HEK293 (cell line): ENCODE results near the gene CNTFR.

Experiments
- CTCF ChIA-PET: fragments of 350-600 bp; formaldehyde crosslinking; extraction: SDS; loops from one replicate; lab custom pipeline; 2021; ENCODE audit warnings: antibody characterized with exemption; lab: Yijun Ruan, JAX
- POLR2A ChIA-PET: fragments of 300-600 bp; formaldehyde crosslinking; extraction: SDS; loops from one replicate; lab custom pipeline; 2020; ENCODE audit warnings: antibody characterized with exemption, inconsistent platforms; lab: Yijun Ruan, JAX
- H3K27ac ChIP-seq: fragments of 200-500 bp; sonication (Bioruptor generic); 2 replicates; pipeline ENCODE4 v1.5.1; 2014; ENCODE audit warnings: low read depth, low read length, control low read depth, inconsistent platforms; ENCODE audit errors: extremely low read depth
- H3K36me3 ChIP-seq, 2 experiments: fragments of 200-500 bp in 1 of 2; sonication (Bioruptor generic) in 1 of 2; 1 replicate in 1 of 2; 2 replicates in 1 of 2; pipeline ENCODE4 v1.5.1; 2014 to 2017; ENCODE audit warnings: inconsistent platforms in 2 of 2, low read length in 2 of 2; ENCODE audit not compliant: control insufficient read depth in 2 of 2, insufficient read depth in 1 of 2
- H3K4me1 ChIP-seq: fragments of 200-500 bp; sonication (Bioruptor generic); 2 replicates; pipeline ENCODE4 v1.5.1; 2014; ENCODE audit warnings: mild to moderate bottlenecking, low read length, inconsistent platforms; ENCODE audit not compliant: control insufficient read depth, insufficient read depth
- H3K4me3 ChIP-seq: 2 replicates; pipeline ENCODE4 v1.5.1; 2011; ENCODE audit warnings: low read depth, mild to moderate bottlenecking, control low read depth, low read length, moderate library complexity
- H3K9me3 ChIP-seq: fragments of 200-500 bp; sonication (Bioruptor generic); 2 replicates; pipeline ENCODE4 v1.5.1; 2014; ENCODE audit warnings: low read depth, low read length, inconsistent platforms; ENCODE audit not compliant: control insufficient read depth, insufficient read depth
- FEZF1 ChIP-seq: fragments of 450-650 bp; formaldehyde crosslinking; IDR thresholded peaks from 2 replicates; pipeline ENCODE4 v1.5.1; 2016; ENCODE audit warnings: missing biosample characterization, missing genetic modification characterization
- KLF16 ChIP-seq: fragments of 450-650 bp; formaldehyde crosslinking; IDR thresholded peaks from 2 replicates; pipeline ENCODE4 v1.5.1; 2017; ENCODE audit warnings: missing biosample characterization, missing genetic modification characterization
- KLF8 ChIP-seq: fragments of 450-650 bp; formaldehyde crosslinking; IDR thresholded peaks from 2 replicates; pipeline ENCODE4 v1.5.1; 2016; ENCODE audit warnings: missing biosample characterization, missing genetic modification characterization
- SCRT1 ChIP-seq: fragments of 450-650 bp; formaldehyde crosslinking; IDR thresholded peaks from 2 replicates; pipeline ENCODE4 v1.5.1; 2016; ENCODE audit warnings: missing biosample characterization, missing genetic modification characterization, borderline replicate concordance
- SCRT2 ChIP-seq: fragments of 450-650 bp; formaldehyde crosslinking; IDR thresholded peaks from 2 replicates; pipeline ENCODE4 v1.5.1; 2016; ENCODE audit warnings: missing biosample characterization, missing genetic modification characterization
- SETDB1 ChIP-seq: IDR thresholded peaks from one replicate; pipeline ENCODE4 v1.6.1; 2017; ENCODE audit warnings: mild to moderate bottlenecking, low read length, moderate library complexity, mixed read lengths; ENCODE audit not compliant: insufficient read length
- ZBTB17 ChIP-seq: fragments of 450-650 bp; formaldehyde crosslinking; IDR thresholded peaks from 2 replicates; pipeline ENCODE4 v1.5.1; 2016; ENCODE audit warnings: missing biosample characterization, missing genetic modification characterization
- ZNF146 ChIP-seq: fragments of 450-650 bp; formaldehyde crosslinking; IDR thresholded peaks from 2 replicates; pipeline ENCODE4 v1.5.1; 2016; ENCODE audit warnings: missing biosample characterization, missing genetic modification characterization
- ZNF184 ChIP-seq: fragments of 450-650 bp; IDR thresholded peaks from 2 replicates; pipeline ENCODE4 v1.5.1; 2018; ENCODE audit warnings: missing biosample characterization, mild to moderate bottlenecking, missing genetic modification characterization
- ZNF239 ChIP-seq: fragments of 450-650 bp; formaldehyde crosslinking; IDR thresholded peaks from 2 replicates; pipeline ENCODE4 v1.5.1; 2016; ENCODE audit warnings: missing biosample characterization, missing genetic modification characterization
- ZNF266 ChIP-seq: fragments of 450-650 bp; formaldehyde crosslinking; IDR thresholded peaks from 2 replicates; pipeline ENCODE4 v1.5.1; 2016; ENCODE audit warnings: missing biosample characterization, missing genetic modification characterization, low read depth
- ZNF341 ChIP-seq: fragments of 450-650 bp; formaldehyde crosslinking; IDR thresholded peaks from 2 replicates; pipeline ENCODE4; 2016; ENCODE audit warnings: low read depth, missing biosample characterization, missing genetic modification characterization
- ZNF391 ChIP-seq: fragments of 450-650 bp; formaldehyde crosslinking; IDR thresholded peaks from 2 replicates; pipeline ENCODE4 v1.5.1; 2016; ENCODE audit warnings: low read depth, missing biosample characterization, missing genetic modification characterization, borderline replicate concordance
- ZNF529 ChIP-seq: fragments of 450-650 bp; formaldehyde crosslinking; IDR thresholded peaks from 2 replicates; pipeline ENCODE4 v1.5.1; 2017; ENCODE audit warnings: missing genetic modification characterization, missing biosample characterization; ENCODE audit not compliant: insufficient replicate concordance
- ZNF623 ChIP-seq: fragments of 450-650 bp; formaldehyde crosslinking; IDR thresholded peaks from 2 replicates; pipeline ENCODE4 v1.5.1; 2016; ENCODE audit warnings: missing biosample characterization, missing genetic modification characterization
- ZNF707 ChIP-seq: fragments of 450-650 bp; formaldehyde crosslinking; IDR thresholded peaks from 2 replicates; pipeline ENCODE4 v1.5.1; 2016; ENCODE audit warnings: missing biosample characterization, missing genetic modification characterization
- ZNF837 ChIP-seq: fragments of 450-650 bp; formaldehyde crosslinking; IDR thresholded peaks from 2 replicates; pipeline ENCODE4 v1.5.1; 2016; ENCODE audit warnings: missing biosample characterization, missing genetic modification characterization
- TF ChIP-seq, protein P1 (sequence below): fragments of 450-650 bp; formaldehyde crosslinking; IDR thresholded peaks from 2 replicates; pipeline ENCODE4 v1.5.1; 2016; ENCODE audit warnings: missing biosample characterization, missing genetic modification characterization
- TF ChIP-seq, protein P2 (sequence below): fragments of 450-650 bp; formaldehyde crosslinking; IDR thresholded peaks from 2 replicates; pipeline ENCODE4 v1.5.1; 2016; ENCODE audit warnings: missing biosample characterization, missing genetic modification characterization
- TF ChIP-seq, protein P3 (sequence below): fragments of 450-650 bp; formaldehyde crosslinking; IDR thresholded peaks from 2 replicates; pipeline ENCODE4 v1.5.1; 2016; ENCODE audit warnings: missing biosample characterization, missing genetic modification characterization
- TF ChIP-seq, protein P4 (sequence below): fragments of 450-650 bp; formaldehyde crosslinking; IDR thresholded peaks from 2 replicates; pipeline ENCODE4 v1.5.1; 2016; ENCODE audit warnings: missing biosample characterization, missing genetic modification characterization

The CNTFR gene

DNA sequence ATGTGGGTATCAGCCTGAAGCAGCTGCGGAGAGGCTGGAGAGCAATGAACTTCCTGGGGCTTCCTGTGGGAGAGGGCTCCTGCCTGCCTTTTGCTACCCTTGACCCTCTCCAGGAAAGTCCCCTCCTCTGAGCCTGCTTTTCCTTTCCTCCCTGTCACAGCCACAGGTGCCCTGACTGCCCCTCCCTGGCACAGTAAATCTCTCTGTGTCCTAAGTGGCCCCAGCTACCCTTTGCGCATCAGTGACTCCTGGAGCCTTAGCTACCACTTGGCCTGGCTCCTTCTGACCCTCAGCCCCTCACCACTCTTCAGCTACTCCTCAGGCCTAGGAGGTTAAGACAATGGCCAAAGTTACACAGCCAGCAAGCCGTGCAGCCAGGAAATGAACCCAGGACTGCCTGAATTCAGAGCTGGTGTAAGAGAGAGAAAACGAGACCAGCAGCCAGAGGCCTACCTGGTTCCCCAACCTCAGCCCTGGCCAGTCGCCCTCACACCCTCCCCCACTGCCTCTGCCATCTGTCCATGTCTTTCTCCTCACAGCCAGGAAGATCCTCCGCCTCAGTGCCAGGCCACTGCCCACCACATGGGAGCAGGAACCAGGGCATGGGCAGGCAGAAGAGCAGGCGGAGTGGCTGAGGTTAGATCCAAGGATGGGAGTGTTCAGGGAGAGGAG lies 18.6 kb downstream of the CNTFR start:
- no peaks in the 10 kb centered on the region for H3K4me1 ChIP-seq
- POLR2A ChIA-PET, result interaction anchor here (0.5 kb wide), 1 partner anchor 158 kb away, joined by 3 read pairs; no protein-coding TSS in a partner anchor
- CTCF ChIA-PET, result interaction anchor here (0.7 to 3.7 kb wide), 4 partner anchors 8 to 690 kb away, joined by 3 to 26 read pairs (median 4); no protein-coding TSS in a partner anchor
- TF ChIP-seq SCRT2 (tag by site-specific recombination), result peak; percentile 69
- TF ChIP-seq ZNF146 (tag by site-specific recombination), result no peak
- TF ChIP-seq SCRT1, result peak; percentile 41; the same call in 1 of the 2 replicates
- TF ChIP-seq, all 188 proteins: peak for 2
- no peak overlapping the region for H3K27ac ChIP-seq
- no peaks in the 10 kb centered on the region for H3K9me3 ChIP-seq
- H3K36me3 ChIP-seq, result no peaks in the 10 kb centered on the region
- H3K4me3 ChIP-seq, result no peak overlapping the region

DNA sequence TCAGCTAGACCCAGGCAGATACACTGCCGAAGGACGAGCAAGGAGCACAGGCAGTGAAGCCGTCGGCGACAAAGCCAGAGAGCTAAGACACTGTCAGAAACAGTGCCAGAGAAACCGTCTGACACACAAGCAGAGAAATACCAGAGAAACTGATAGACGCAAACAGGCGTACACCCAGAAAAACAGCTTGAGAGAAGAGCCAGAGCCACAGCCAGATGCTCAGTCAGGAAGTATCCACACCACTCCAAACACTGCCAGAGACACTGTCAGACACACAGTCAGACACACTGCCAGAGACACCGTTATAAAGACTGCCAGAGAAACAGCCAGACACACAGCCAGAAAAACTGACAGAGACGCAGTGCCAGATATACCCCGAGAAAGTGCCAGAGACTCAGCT lies 19.1 kb downstream of the CNTFR start:
- Histone ChIP-seq H3K36me3 (no peaks in the 10 kb centered on the region), H3K4me3 (no peak overlapping the region), H3K9me3 (no peaks in the 10 kb centered on the region)
- POLR2A ChIA-PET, result no interaction called here
- TF ChIP-seq ZNF391 (tag by site-specific recombination) (no peak), ZNF341 (tag by site-specific recombination) (no peak), KLF8 (tag by site-specific recombination) (no peak), ZNF239 (tag by site-specific recombination) (no peak), ZNF623 (tag by site-specific recombination) (no peak), SETDB1 (no peak), FEZF1 (tag by site-specific recombination) (no peak), ZNF529 (tag by site-specific recombination) (no peak), ZBTB17 (tag by site-specific recombination) (no peak), ZNF707 (tag by site-specific recombination) (no peak), ZNF837 (no peak)
- TF ChIP-seq, protein P1, sequence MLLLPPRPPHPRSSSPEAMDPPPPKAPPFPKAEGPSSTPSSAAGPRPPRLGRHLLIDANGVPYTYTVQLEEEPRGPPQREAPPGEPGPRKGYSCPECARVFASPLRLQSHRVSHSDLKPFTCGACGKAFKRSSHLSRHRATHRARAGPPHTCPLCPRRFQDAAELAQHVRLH (tag by site-specific recombination), result no peak
- TF ChIP-seq, protein P2, sequence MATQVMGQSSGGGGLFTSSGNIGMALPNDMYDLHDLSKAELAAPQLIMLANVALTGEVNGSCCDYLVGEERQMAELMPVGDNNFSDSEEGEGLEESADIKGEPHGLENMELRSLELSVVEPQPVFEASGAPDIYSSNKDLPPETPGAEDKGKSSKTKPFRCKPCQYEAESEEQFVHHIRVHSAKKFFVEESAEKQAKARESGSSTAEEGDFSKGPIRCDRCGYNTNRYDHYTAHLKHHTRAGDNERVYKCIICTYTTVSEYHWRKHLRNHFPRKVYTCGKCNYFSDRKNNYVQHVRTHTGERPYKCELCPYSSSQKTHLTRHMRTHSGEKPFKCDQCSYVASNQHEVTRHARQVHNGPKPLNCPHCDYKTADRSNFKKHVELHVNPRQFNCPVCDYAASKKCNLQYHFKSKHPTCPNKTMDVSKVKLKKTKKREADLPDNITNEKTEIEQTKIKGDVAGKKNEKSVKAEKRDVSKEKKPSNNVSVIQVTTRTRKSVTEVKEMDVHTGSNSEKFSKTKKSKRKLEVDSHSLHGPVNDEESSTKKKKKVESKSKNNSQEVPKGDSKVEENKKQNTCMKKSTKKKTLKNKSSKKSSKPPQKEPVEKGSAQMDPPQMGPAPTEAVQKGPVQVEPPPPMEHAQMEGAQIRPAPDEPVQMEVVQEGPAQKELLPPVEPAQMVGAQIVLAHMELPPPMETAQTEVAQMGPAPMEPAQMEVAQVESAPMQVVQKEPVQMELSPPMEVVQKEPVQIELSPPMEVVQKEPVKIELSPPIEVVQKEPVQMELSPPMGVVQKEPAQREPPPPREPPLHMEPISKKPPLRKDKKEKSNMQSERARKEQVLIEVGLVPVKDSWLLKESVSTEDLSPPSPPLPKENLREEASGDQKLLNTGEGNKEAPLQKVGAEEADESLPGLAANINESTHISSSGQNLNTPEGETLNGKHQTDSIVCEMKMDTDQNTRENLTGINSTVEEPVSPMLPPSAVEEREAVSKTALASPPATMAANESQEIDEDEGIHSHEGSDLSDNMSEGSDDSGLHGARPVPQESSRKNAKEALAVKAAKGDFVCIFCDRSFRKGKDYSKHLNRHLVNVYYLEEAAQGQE (tag by site-specific recombination), result no peak
- TF ChIP-seq, protein P3, sequence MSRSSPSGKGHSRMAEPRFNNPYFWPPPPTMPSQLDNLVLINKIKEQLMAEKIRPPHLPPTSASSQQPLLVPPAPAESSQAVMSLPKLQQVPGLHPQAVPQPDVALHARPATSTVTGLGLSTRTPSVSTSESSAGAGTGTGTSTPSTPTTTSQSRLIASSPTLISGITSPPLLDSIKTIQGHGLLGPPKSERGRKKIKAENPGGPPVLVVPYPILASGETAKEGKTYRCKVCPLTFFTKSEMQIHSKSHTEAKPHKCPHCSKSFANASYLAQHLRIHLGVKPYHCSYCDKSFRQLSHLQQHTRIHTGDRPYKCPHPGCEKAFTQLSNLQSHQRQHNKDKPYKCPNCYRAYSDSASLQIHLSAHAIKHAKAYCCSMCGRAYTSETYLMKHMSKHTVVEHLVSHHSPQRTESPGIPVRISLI, result no peak
- TF ChIP-seq, all 188 proteins: peak for 0
- no peak overlapping the region for H3K27ac ChIP-seq
- CTCF ChIA-PET, result interaction anchor here (0.7 to 3.7 kb wide), 4 partner anchors 9 to 690 kb away, joined by 3 to 26 read pairs (median 4); no protein-coding TSS in a partner anchor
- H3K4me1 ChIP-seq, result no peaks in the 10 kb centered on the region

DNA sequence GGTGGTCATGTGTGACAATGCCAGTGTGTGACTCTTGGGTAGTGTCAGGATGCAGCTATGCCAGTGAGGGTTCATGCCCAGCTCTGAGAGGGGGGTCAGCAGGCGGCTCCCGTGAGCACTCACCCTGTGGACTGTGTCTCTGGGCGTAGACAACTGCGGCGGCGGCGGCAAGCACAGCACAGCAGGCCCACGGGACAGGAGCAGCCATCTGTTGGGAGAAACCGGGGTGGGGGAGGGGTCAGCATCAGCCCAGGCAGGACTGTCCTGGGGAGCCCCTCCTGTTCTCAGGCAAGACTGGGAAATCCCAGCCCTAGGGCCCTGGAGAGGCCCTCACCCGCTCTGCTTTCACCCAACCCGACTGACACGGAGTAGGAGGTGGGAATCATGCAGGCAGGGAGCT lies 20.8 kb downstream of the CNTFR start:
- no peaks in the 10 kb centered on the region for H3K4me1 ChIP-seq
- POLR2A ChIA-PET, result no interaction called here
- no peaks in the 10 kb centered on the region for H3K36me3 ChIP-seq
- no peaks in the 10 kb centered on the region for H3K9me3 ChIP-seq
- H3K4me3 ChIP-seq, result no peak overlapping the region
- TF ChIP-seq, protein P4, sequence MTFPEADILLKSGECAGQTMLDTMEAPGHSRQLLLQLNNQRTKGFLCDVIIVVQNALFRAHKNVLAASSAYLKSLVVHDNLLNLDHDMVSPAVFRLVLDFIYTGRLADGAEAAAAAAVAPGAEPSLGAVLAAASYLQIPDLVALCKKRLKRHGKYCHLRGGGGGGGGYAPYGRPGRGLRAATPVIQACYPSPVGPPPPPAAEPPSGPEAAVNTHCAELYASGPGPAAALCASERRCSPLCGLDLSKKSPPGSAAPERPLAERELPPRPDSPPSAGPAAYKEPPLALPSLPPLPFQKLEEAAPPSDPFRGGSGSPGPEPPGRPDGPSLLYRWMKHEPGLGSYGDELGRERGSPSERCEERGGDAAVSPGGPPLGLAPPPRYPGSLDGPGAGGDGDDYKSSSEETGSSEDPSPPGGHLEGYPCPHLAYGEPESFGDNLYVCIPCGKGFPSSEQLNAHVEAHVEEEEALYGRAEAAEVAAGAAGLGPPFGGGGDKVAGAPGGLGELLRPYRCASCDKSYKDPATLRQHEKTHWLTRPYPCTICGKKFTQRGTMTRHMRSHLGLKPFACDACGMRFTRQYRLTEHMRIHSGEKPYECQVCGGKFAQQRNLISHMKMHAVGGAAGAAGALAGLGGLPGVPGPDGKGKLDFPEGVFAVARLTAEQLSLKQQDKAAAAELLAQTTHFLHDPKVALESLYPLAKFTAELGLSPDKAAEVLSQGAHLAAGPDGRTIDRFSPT (tag by site-specific recombination), result no peak
- TF ChIP-seq ZNF184 (tag by site-specific recombination) (no peak), ZNF266 (no peak), KLF16 (tag by site-specific recombination) (no peak)
- H3K27ac ChIP-seq, result no peak overlapping the region
- CTCF ChIA-PET, result interaction anchor here (0.6 to 3.7 kb wide), 3 partner anchors 23 to 165 kb away, joined by 5 to 26 read pairs (median 5); no protein-coding TSS in a partner anchor
